Stimulated activated CD4-positive, alpha-beta T cell treated with anti-CD3 and anti-CD28 coated beads, Interleukin-15, amount 100 ng/mL, for 48 hours (primary cell): Measurements from ENCODE around the gene KLHDC10.
"Not testable (repeated sequence)": the region's sequence is repeated elsewhere in the genome, so short reads cannot be mapped to it uniquely, and the experiment has no call there.

Experiments used
- DNase-seq, 2 donors: peaks; one replicate each; pipeline ENCODE4 v3.0.0-alpha.2; 2020; ENCODE audit warnings: low read depth in 2 of 2

The KLHDC10 gene

GRCh38 chr7:130141884-130142653, 71.7 kb downstream of the KLHDC10 start:
- DNase-seq, result no peak

DNA sequence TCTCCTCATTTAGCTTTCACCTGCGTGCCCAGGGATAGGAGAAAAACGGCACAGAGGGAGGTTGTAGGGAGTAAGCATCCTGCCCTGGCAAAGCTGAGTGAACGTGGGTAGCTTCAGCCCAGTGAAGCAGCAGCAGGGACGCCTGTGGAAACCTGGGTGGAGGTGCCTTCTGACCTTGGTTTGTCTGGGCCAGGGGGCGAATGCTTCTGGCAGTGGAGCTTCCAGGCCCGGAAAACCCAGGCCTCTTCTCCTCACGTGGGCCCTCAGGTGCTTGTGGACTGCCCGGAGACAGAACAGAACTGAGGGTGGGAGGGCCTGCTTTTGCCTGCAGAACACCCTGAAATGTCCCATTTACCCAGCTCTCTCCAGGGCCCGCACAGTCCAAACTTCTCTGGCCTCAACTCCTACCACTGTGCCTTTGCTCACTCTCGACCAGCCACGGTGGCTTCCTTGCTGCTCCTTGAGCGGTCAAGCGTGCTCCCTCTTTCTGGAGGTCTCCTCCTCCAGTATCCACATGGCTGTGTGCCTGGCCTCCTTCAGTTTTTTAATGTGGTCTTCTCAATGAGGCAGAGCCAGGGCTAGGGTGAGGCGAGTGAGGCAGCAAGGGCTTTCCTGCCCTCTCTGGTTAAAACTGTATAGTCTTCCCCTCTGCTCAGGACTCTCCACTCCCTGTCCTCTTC, 72.5 kb downstream of the KLHDC10 start:
- DNase-seq, result no peak

DNA sequence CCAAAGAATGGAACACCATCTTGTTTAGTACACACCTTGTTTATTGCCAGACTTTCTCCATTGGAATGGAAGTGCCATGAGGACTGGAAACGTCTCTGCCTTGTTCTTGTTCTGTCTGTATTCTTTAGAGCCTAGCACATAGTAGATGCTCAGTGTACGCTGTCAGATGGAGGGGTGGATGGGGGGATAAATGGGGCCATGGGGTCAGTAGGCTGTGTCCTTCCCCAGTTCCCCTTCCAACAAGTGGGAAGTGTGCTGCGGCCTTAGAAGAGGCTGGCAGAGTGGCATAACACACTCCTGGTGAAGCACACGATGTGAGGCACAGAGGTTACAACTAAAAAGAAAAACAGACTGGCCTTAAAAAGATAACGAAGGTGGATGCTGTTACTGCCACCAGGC, 73.0 kb downstream of the KLHDC10 start:
- no peak for DNase-seq

GRCh38 chr7:130143986-130144311, 73.6 kb downstream of the KLHDC10 start:
- no peak for DNase-seq

DNA sequence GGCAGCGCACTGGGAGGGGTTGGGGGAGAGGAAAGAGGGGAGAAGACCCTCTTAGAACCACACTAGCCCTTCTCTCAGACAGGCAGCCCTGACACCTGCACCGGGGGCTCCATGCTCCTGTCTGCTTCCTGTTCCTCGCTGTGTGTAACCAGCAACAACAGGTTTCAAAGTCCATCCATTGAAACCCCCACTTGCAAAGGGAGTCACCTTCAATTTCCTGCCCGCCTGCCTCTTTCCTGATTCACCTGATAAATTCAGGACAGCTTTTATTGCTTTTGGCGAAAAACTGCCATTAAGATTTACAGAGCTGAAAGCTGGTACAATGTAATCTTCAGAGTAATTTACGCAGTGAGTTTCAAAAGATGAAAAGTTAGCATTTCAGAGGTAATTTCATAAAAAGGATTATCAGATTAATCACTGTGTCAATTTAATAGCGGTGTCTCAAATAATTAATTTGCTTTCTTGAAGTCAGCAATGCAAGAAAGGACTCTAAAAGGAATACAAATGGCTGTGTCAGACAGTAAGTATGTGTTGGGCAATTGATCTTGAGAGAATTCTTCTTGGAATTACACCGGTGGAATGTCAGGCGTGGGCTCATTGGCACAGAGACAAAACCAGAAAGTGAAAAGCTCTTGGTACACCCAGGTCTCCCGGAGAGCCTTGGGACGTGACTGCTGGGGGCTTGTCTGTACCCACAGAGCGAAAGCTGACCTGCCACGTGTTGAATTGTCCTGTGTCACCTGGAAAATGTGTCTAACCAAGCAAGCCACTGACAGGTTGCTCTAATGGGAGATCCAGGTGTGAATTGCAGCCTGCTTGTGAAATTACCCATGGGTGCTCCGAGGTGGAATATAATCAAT, 74.2 kb downstream of the KLHDC10 start:
- no peak for DNase-seq

GRCh38 chr7:130145424-130146100, 75.2 kb downstream of the KLHDC10 start:
- no peak for DNase-seq

- not testable (repeated sequence) for DNase-seq
Measured at GRCh38 chr7:130146142-130146541, 75.8 kb downstream of the KLHDC10 start.

- DNase-seq, result no peak
Measured at GRCh38 chr7:130146693-130147405, 76.5 kb downstream of the KLHDC10 start.

DNA sequence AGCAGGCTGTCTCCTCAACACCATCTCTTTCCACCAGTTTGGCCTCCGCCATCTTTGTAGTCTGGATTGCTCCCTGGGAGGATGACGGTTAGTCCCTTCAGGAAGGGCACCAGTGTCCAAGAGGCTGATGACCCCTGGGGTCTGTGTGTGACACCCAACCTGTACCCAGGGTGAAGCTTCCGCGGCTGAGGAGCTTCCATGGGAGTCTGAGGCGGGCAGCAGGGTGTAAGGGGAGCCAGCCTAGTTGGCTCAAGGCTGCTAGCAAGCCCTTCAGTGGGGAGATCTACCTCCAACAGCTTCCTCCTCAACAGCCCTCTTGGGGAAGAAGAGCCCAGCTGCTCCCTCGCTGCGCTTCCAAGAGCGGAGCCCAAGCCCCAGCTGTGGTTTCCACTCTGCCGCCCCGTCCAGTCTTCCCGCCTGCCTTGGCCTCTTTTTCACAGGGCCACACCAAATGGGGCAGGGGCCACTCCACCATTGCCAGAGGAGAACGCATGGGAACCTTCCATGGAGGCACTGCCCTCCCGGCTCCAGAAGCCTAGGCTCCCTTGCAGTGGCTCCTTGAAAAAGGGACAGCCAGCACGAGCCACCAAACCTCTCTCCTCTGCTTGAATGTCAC, 77.5 kb downstream of the KLHDC10 start:
- DNase-seq, result no peak

GRCh38 chr7:130148561-130148960, 78.2 kb downstream of the KLHDC10 start:
- no peak for DNase-seq

GRCh38 chr7:130149281-130150139, 79.2 kb downstream of the KLHDC10 start:
- DNase-seq, result no peak

DNA sequence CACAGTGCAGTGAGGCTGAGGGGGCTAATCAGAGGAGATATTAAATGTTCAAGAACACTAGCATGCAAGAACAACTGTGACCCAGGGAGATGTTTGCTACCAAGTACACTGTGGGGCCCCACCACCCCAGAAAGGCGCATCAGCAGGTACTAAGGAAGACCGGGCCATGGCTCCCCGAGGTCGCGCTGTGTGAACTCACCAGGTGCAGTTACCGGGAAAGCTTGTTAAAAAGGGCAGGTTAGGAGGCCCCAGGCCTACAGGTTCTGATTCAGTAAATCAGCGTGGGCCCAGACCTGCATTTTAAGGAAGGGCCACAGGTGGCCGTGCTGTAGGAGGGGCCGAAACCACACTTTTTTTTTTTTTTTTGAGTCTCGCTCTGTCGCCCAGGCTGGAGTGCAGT, 80.3 kb downstream of the KLHDC10 start:
- DNase-seq, result no peak

GRCh38 chr7:130151591-130152492, 81.5 kb downstream of the KLHDC10 start:
- no peak for DNase-seq

- no peak for DNase-seq
Measured at GRCh38 chr7:130152493-130153210, 82.3 kb downstream of the KLHDC10 start.

DNA sequence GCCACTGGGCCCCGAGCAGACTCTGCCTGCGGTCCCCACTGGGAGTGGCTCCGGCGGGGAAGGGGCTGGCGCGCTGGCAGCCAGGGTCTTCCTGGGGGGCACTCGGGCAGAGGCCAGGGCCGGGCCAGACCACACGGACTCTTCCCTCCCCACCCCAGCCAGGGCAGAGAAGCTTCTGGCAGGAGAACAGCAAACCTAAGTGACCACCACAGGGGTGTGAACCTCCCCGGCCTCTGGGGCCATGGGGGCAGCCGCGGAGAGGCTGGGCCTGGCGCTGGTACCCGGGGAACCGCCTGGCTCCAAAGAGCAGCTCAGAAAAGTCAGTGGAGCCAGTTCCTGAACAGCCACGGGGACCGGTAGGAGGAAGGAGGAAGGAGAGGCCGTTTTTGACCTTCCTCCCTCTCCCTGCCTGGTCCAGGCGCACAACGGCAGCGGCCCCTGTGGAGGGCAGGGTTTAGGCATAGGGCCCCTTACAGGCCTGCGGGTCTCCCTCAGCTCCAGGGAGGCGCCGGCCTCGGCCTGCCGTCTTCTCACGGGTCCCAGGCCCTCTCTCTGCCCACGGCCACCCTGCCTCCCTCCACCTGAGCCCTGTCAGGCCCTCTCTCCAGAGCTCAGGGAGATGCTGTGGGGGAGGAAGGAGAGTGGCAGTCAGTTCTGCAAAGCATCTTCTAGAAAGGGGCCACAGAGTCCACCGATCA, 83.0 kb downstream of the KLHDC10 start:
- DNase-seq, result no peak

- DNase-seq, result no peak
Measured at GRCh38 chr7:130154131-130154500, 83.8 kb downstream of the KLHDC10 start.

DNA sequence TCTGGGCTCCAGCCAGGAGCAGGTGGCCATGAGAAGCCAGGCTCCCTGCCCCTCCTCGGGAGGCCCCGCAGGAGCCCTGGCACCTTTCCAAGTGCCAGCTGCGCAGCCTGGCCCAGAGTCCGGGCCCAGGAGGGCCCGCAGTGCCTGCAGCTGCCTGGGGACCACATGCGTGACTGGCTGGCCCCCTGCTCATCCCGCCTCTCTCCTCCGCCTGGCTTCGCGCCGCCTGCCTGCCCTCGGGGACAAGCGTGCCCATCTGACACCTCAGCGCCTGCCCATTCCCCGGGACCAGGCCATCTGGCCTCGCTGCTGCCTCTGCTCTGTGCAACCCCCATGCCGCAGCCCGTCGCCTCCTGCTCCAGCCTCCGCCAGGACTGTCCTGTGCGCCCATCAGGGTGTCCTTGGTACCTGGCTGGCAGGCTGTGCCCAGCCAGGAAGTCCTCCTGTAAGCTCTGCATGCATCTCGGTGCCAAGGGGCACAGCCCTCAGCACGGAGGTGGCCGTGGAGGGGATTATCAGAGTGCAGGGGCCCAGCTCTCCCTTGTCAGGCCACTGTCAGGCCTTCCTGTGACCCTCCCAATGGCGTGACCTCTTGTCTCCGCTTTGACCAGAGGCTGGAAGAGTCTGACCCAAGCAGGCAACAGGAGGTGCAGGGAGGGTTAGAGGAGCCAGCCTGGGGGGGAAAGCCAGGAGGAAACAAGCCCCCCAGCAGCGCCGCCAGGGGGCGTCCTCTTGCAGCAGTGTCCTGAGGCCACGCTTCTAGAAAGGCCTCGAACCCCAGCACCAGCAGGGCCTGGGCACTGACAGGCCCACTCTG, 84.4 kb downstream of the KLHDC10 start:
- DNase-seq, result no peak
